ENCODE data around the gene KLHDC1. TPM values are rescaled to one million over a fixed set of nuclear protein-coding genes. Genes with fewer than 3 reads are reported as not detected.

KLHDC1 gene
- total and polyA plus RNA-seq, 9 of the 15 experiments (the other 6 are each of a cell fraction or from before 2014, with no cell fraction given) = 0.08 to 0.41 (median 0.18) TPM

DNA sequence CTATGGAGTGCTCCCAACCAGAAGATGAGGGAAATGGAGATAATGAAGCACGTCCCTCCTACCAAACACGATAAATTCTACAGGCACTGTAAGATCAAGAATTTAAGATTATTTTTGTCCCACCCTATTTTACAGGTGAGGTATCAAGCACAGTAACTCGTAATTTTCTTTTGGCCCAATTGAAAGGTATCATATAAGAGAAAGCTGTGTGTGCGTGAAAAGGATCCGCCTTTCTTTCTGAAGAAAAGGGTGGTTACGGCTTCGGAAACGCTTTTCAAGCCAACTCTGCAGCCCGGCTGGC is 74.3 kb downstream of the KLHDC1 start:
- no TSS peak for BruUV-seq (replicated peaks)
- H3K9ac ChIP-seq (ENCODE audit: insufficient read depth in 1 of 2, low read depth in 2 of 2, low read length in 2 of 2) = peak overlapping the region; percentile 91 to 94
- DNase-seq (ENCODE audit: extremely low read depth in 1 of 4, low spot score in 3 of 4) (no peak), FAIRE-seq (no peak), ATAC-seq (no peak)
- 0% methylated on average over 9 of the region's 9 CpGs for WGBS (ENCODE audit: insufficient coverage, low coverage, missing lambda C conversion rate)
- H3K27me3 ChIP-seq (ENCODE audit: control insufficient read depth in 2 of 2, insufficient read depth in 2 of 2, low read length in 2 of 2) = no peaks in the 10 kb centered on the region
- no peaks in the 10 kb centered on the region for H3K9me1 ChIP-seq (ENCODE audit: control insufficient read depth, insufficient read depth, low read length)
- peak overlapping the region; percentile 91 for H2AFZ ChIP-seq (ENCODE audit: low read depth, low read length)
- peak overlapping the region; percentile 79 for H3K4me2 ChIP-seq (ENCODE audit: insufficient read depth, low read length)
- H3K4me3 ChIP-seq = peak overlapping the region; percentile 93
- H3K79me2 ChIP-seq (ENCODE audit: control insufficient read depth, insufficient read depth, low read length) = peaks cover 32% of the 10 kb centered on the region
- TF ChIP-seq E2F3 (CRISPR knock-in tag; IDR thresholded peaks at IDR 0.05) (no peak), ZNF263 (CRISPR knock-in tag; IDR thresholded peaks at IDR 0.05; ENCODE audit: borderline replicate concordance) (0 out of 2 replicates have a peak, but pooled peaks have one; percentile 19), ZNF408 (CRISPR knock-in tag; IDR thresholded peaks at IDR 0.05; ENCODE audit: low read depth) (no peak), ZC3H11A (IDR thresholded peaks at IDR 0.05; ENCODE audit: low read depth, low read length) (no peak), RAD51 (IDR thresholded peaks at IDR 0.05; ENCODE audit: borderline replicate concordance, low read depth) (no peak), ZNF3 (CRISPR knock-in tag; IDR thresholded peaks at IDR 0.05) (no peak), MXI1 (IDR thresholded peaks at IDR 0.05; ENCODE audit: low read depth, low read length) (0 out of 2 replicates have a peak, but pooled peaks have one; percentile 23), CC2D1A (IDR thresholded peaks at IDR 0.05) (no peak), NFIC (IDR thresholded peaks at IDR 0.05) (no peak), ZNF445 (CRISPR knock-in tag; IDR thresholded peaks at IDR 0.05; ENCODE audit: low read depth) (no peak), FUS (optimal IDR thresholded peaks at IDR 0.05; ENCODE audit: low read depth, low read length) (no peak), RUNX1 (IDR thresholded peaks at IDR 0.05; ENCODE audit: low read depth) (no peak), CBX8 (IDR thresholded peaks at IDR 0.05; ENCODE audit: borderline replicate concordance, extremely low read depth, low read depth, low read length, poor library complexity, severe bottlenecking) (no peak), TEAD4 (IDR thresholded peaks at IDR 0.05; ENCODE audit: low read length) (no peak), TEAD4 (CRISPR knock-in tag; IDR thresholded peaks at IDR 0.05; ENCODE audit: borderline replicate concordance) (no peak)
- TF ChIP-seq, protein P1, sequence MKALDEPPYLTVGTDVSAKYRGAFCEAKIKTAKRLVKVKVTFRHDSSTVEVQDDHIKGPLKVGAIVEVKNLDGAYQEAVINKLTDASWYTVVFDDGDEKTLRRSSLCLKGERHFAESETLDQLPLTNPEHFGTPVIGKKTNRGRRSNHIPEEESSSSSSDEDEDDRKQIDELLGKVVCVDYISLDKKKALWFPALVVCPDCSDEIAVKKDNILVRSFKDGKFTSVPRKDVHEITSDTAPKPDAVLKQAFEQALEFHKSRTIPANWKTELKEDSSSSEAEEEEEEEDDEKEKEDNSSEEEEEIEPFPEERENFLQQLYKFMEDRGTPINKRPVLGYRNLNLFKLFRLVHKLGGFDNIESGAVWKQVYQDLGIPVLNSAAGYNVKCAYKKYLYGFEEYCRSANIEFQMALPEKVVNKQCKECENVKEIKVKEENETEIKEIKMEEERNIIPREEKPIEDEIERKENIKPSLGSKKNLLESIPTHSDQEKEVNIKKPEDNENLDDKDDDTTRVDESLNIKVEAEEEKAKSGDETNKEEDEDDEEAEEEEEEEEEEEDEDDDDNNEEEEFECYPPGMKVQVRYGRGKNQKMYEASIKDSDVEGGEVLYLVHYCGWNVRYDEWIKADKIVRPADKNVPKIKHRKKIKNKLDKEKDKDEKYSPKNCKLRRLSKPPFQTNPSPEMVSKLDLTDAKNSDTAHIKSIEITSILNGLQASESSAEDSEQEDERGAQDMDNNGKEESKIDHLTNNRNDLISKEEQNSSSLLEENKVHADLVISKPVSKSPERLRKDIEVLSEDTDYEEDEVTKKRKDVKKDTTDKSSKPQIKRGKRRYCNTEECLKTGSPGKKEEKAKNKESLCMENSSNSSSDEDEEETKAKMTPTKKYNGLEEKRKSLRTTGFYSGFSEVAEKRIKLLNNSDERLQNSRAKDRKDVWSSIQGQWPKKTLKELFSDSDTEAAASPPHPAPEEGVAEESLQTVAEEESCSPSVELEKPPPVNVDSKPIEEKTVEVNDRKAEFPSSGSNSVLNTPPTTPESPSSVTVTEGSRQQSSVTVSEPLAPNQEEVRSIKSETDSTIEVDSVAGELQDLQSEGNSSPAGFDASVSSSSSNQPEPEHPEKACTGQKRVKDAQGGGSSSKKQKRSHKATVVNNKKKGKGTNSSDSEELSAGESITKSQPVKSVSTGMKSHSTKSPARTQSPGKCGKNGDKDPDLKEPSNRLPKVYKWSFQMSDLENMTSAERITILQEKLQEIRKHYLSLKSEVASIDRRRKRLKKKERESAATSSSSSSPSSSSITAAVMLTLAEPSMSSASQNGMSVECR (CRISPR knock-in tag; IDR thresholded peaks at IDR 0.05) = no peak
- TF ChIP-seq, protein P2, sequence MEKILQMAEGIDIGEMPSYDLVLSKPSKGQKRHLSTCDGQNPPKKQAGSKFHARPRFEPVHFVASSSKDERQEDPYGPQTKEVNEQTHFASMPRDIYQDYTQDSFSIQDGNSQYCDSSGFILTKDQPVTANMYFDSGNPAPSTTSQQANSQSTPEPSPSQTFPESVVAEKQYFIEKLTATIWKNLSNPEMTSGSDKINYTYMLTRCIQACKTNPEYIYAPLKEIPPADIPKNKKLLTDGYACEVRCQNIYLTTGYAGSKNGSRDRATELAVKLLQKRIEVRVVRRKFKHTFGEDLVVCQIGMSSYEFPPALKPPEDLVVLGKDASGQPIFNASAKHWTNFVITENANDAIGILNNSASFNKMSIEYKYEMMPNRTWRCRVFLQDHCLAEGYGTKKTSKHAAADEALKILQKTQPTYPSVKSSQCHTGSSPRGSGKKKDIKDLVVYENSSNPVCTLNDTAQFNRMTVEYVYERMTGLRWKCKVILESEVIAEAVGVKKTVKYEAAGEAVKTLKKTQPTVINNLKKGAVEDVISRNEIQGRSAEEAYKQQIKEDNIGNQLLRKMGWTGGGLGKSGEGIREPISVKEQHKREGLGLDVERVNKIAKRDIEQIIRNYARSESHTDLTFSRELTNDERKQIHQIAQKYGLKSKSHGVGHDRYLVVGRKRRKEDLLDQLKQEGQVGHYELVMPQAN (IDR thresholded peaks at IDR 0.05; ENCODE audit: borderline replicate concordance) = no peak
- in situ Hi-C loops (cut with MboI) = loop anchor here (5.0 kb wide), 1 partner anchor 80 kb away; the partner anchor contains the start of gene POLE2
- no peaks in the 10 kb centered on the region for H3K9me3 ChIP-seq (replicated peaks; ENCODE audit: control insufficient read depth, insufficient read depth, low read depth, low read length)
- H3K27ac ChIP-seq (ENCODE audit: extremely low read depth, low read depth, low read length) = peak overlapping the region; percentile 99
- POLR2A ChIA-PET = interaction anchor here (0.6 to 5.4 kb wide), 11 partner anchors 14 to 460 kb away, joined by 3 to 31 read pairs (median 5); partner anchors contain the start of genes DNAAF2, KLHDC1 and POLE2
- no peaks in the 10 kb centered on the region for H3K36me3 ChIP-seq (ENCODE audit: control insufficient read depth, insufficient read depth, low read length)
- peaks cover 17 to 20% of the 10 kb centered on the region in 2 experiments; a peak in 4 of 5 replicates for H3K4me1 ChIP-seq (replicated peaks in 1 of 2; ENCODE audit: control insufficient read depth in 2 of 2, insufficient read depth in 2 of 2, low read length in 2 of 2)
- CTCF ChIA-PET (ENCODE audit: low intra/inter-chr PET ratio) = no interaction called here
- intact Hi-C loops (cut with micrococcal nuclease) = loop anchor here (5.0 kb wide), 1 partner anchor 135 kb away; no protein-coding TSS in a partner anchor
- H4K20me1 ChIP-seq (replicated peaks; ENCODE audit: control insufficient read depth, insufficient read depth, low read length) = no peaks in the 10 kb centered on the region

Data from K562 (cell line).